ENCODE measurements around the gene MACF1. TPM values are rescaled to one million over a fixed set of nuclear protein-coding genes. Genes with fewer than 3 reads are reported as not detected.

MACF1 gene
- total RNA-seq, 1 experiment from 2014 or later = 265 TPM

DNA sequence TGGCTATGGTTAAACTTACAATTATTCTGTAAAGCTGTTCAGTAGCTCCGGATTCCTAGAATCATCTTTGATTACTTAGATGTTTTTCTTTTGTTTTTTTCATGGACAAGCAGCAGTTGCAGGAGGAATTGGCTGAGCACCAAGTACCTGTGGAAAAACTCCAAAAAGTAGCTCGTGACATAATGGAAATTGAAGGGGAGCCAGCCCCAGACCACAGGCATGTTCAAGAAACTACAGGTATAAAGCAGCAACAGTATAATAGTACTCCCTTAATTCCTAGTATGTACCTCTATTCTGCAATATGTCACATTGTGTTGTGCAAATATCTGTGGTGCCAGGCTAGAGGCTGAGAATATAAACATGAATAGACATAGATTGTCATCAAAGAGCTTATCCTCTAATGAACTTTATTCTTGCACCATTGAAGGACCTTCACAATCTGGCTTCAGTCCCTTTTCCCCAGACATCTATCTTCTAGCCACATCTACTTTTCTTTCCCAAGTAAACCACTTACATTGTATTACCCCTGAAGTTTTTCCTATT, 154.6 kb downstream of the MACF1 start:
- no peak for DNase-seq (ENCODE audit: low spot score)
- Histone ChIP-seq H3K9me3 (ENCODE audit: low read depth, low read length, poor library complexity, severe bottlenecking) (no peaks in the 10 kb centered on the region), H3K36me3 (ENCODE audit: insufficient read depth, low read length, poor library complexity, severe bottlenecking) (peaks cover 45% of the 10 kb centered on the region), H3K4me1 (ENCODE audit: insufficient read depth, low read length, poor library complexity, severe bottlenecking) (no peaks in the 10 kb centered on the region), H3K4me3 (ENCODE audit: low read depth, low read length, poor library complexity, severe bottlenecking) (no peak overlapping the region), H3K27me3 (replicated peaks; ENCODE audit: insufficient read depth, low read depth, low read length, poor library complexity) (no peaks in the 10 kb centered on the region), H3K27ac (ENCODE audit: low read depth, low read length, poor library complexity, severe bottlenecking) (no peak overlapping the region)
- intact Hi-C loops (cut with micrococcal nuclease; ENCODE audit: unreplicated experiment) = no loop called here
- ChIA-PET CTCF (no interaction called here), POLR2A (ENCODE audit: low non-redundant PET) (no interaction called here)
- no TSS peak for BruUV-seq (replicated peaks)
- TF ChIP-seq EZH2 (IDR thresholded peaks at IDR 0.05; ENCODE audit: borderline replicate concordance, low read depth, low read length, poor library complexity, severe bottlenecking) = no peak
- TF ChIP-seq, protein P1, sequence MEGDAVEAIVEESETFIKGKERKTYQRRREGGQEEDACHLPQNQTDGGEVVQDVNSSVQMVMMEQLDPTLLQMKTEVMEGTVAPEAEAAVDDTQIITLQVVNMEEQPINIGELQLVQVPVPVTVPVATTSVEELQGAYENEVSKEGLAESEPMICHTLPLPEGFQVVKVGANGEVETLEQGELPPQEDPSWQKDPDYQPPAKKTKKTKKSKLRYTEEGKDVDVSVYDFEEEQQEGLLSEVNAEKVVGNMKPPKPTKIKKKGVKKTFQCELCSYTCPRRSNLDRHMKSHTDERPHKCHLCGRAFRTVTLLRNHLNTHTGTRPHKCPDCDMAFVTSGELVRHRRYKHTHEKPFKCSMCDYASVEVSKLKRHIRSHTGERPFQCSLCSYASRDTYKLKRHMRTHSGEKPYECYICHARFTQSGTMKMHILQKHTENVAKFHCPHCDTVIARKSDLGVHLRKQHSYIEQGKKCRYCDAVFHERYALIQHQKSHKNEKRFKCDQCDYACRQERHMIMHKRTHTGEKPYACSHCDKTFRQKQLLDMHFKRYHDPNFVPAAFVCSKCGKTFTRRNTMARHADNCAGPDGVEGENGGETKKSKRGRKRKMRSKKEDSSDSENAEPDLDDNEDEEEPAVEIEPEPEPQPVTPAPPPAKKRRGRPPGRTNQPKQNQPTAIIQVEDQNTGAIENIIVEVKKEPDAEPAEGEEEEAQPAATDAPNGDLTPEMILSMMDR (conservative IDR thresholded peaks at IDR 0.05; ENCODE audit: low read depth, low read length) = no peak

GRCh38 chr1:39360731-39361130, 156.2 kb downstream of the MACF1 start:
- Histone ChIP-seq H3K4me1 (ENCODE audit: insufficient read depth, low read length, poor library complexity, severe bottlenecking) (no peaks in the 10 kb centered on the region), H3K27ac (ENCODE audit: low read depth, low read length, poor library complexity, severe bottlenecking) (no peak overlapping the region), H3K27me3 (replicated peaks; ENCODE audit: insufficient read depth, low read depth, low read length, poor library complexity) (no peaks in the 10 kb centered on the region), H3K9me3 (ENCODE audit: low read depth, low read length, poor library complexity, severe bottlenecking) (no peaks in the 10 kb centered on the region), H3K4me3 (ENCODE audit: low read depth, low read length, poor library complexity, severe bottlenecking) (no peak overlapping the region), H3K36me3 (ENCODE audit: insufficient read depth, low read length, poor library complexity, severe bottlenecking) (peaks cover 44% of the 10 kb centered on the region)
- no peak for DNase-seq (ENCODE audit: low spot score)
- ChIA-PET POLR2A (ENCODE audit: low non-redundant PET) (no interaction called here), CTCF (interaction anchor here (2.1 kb wide), 1 partner anchor 50 kb away, joined by 10 read pairs; no protein-coding TSS in a partner anchor)
- TF ChIP-seq, protein P1 (conservative IDR thresholded peaks at IDR 0.05; ENCODE audit: low read depth, low read length) = no peak
- no peak for TF ChIP-seq EZH2 (IDR thresholded peaks at IDR 0.05; ENCODE audit: borderline replicate concordance, low read depth, low read length, poor library complexity, severe bottlenecking)
- intact Hi-C loops (cut with micrococcal nuclease; ENCODE audit: unreplicated experiment) = no loop called here
- BruUV-seq (replicated peaks) = no TSS peak

GRCh38 chr1:39361446-39361845, 157.0 kb downstream of the MACF1 start:
- Histone ChIP-seq H3K9me3 (ENCODE audit: low read depth, low read length, poor library complexity, severe bottlenecking) (no peaks in the 10 kb centered on the region), H3K4me3 (ENCODE audit: low read depth, low read length, poor library complexity, severe bottlenecking) (no peak overlapping the region), H3K27ac (ENCODE audit: low read depth, low read length, poor library complexity, severe bottlenecking) (no peak overlapping the region), H3K36me3 (ENCODE audit: insufficient read depth, low read length, poor library complexity, severe bottlenecking) (peaks cover 44% of the 10 kb centered on the region), H3K27me3 (replicated peaks; ENCODE audit: insufficient read depth, low read depth, low read length, poor library complexity) (no peaks in the 10 kb centered on the region), H3K4me1 (ENCODE audit: insufficient read depth, low read length, poor library complexity, severe bottlenecking) (no peaks in the 10 kb centered on the region)
- CTCF ChIA-PET = interaction anchor here (2.1 kb wide), 1 partner anchor 50 kb away, joined by 10 read pairs; no protein-coding TSS in a partner anchor
- DNase-seq (ENCODE audit: low spot score) = no peak
- intact Hi-C loops (cut with micrococcal nuclease; ENCODE audit: unreplicated experiment) = no loop called here
- BruUV-seq (replicated peaks) = no TSS peak
- no peak for TF ChIP-seq EZH2 (IDR thresholded peaks at IDR 0.05; ENCODE audit: borderline replicate concordance, low read depth, low read length, poor library complexity, severe bottlenecking)
- TF ChIP-seq, protein P1 (conservative IDR thresholded peaks at IDR 0.05; ENCODE audit: low read depth, low read length) = no peak
- POLR2A ChIA-PET (ENCODE audit: low non-redundant PET) = no interaction called here

All from A673 (cell line).